Stomach (tissue), 4 donors: ENCODE measurements around the gene HERPUD2.

Experiments
- CTCF ChIP-seq, 7 experiments: fragments of 450-650 bp in 4 of 7; fragments of 200-600 bp in 3 of 7; sonication (generic) in 3 of 7; IDR thresholded peaks; one replicate each; pipeline ENCODE4 v1.5.1; 2016 to 2019; ENCODE audit warnings: antibody characterized with exemption in 7 of 7, control low read depth in 2 of 7, mild to moderate bottlenecking in 1 of 7
- POLR2A ChIP-seq, 4 donors: fragments of 450-650 bp; IDR thresholded peaks; one replicate each; pipeline ENCODE4 v1.6.1; 2016; ENCODE audit warnings: antibody characterized with exemption in 4 of 4, control low read depth in 2 of 4, mild to moderate bottlenecking in 1 of 4, moderate library complexity in 1 of 4

- TF ChIP-seq CTCF (IDR thresholded peaks at IDR 0.05), result no peak
- TF ChIP-seq POLR2A (IDR thresholded peaks at IDR 0.05), result no peak
These were observed 71.6 kb downstream of the HERPUD2 start for GRCh38 chr7:35623381-35623780.
